HG03575 (cell line): ENCODE data around the gene TTYH3.

ENCODE experiments used
- ATAC-seq: cut with Tn5 transposase; IDR thresholded peaks from one replicate; pipeline ENCODE4 v1.9.1; 2021; ENCODE audit not compliant: unreplicated experiment, insufficient number of reproducible peaks, low FRiP score; ENCODE audit errors: extremely low read depth

Gene TTYH3

DNA sequence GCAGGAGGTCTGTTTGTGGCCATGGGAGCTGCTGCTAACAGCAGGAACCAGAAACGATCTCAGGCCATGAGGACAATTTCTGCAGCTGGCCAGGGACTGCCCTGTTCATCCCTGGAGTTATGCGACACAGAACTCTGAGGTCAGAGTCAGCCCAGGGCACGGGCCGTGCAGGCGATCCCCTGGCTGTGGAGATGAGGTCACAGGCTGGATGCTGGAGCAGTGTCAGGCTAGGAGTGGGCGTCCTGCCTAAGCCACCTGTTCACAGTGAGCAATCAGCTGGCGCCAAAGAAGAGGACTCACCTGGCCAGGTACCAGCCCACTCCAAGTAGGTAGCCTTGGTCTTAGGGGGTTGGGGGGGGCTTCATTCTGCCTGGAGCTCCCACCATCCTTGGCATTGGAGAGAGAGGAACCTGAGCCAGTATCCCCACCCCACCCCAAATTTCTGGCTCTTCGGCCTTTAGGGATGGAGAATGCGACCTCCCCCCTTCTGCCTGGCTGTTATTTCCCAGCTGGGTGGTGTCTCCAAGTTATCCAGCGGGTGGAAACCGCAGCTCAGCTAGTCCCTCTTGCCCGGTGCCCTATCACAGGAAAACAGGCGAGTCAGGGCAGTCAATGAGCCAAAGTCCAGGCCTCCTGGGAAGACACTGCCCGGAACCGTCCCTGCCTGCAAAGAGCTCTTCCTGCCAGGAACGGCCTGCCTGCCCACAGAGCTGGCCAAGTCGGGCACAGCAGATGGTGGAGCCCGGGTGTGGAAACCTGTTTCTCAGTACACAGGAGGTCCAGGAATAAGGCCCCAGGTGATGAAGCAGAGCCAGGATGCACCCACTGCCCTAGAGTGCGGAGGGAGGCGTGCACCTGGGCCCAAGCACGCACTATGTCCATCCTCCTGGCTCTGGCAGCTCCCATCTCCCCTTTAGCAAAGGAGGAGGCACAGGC, 1.8 kb upstream of the TTYH3 start:
- ATAC-seq, result no peak

DNA sequence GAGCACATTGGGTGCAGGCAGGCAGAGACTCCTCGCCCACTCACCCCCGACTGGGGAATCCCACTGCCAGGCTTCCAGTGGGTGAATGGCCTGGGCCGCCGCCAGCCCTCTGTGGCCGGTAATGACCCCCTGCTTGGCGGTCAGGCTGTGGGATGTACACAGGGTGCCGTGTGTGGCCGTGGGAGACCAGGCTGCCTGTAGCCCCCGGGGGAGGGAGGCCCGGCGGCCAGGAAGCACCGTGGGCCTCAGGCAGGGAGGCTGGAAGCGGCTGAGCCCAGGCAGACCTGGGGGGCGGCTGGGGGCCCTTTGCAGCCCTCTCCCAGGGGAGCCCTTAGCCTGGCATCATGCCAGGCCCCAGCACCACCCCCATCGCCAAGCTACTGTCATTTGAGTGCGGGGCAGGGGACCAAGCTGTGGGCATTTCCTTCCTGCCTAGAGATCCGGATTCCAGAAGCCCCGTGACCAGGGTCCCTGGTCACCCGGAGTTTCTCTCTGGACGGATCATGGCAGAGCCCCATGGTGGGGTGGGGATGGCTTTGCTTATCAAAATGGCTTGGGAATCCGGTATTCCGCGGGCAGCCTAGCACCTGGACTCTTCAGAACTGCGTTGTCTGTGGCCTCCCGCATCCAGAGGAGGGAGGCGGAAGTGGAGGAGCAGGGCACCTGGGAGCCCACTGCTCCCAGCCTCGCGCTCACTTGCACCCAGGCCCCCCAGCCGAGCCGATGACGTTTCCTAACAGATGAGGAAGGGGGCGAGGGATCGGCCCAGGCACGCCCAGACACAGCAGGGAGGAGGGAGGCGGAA, 1.1 kb downstream of the TTYH3 start:
- ATAC-seq, result no peak

- ATAC-seq, result no peak
Measured at GRCh38 chr7:2633538-2634266, 1.9 kb downstream of the TTYH3 start.

- no peak for ATAC-seq
Measured at GRCh38 chr7:2634267-2635145, 2.7 kb downstream of the TTYH3 start.

GRCh38 chr7:2635148-2635668, 3.4 kb downstream of the TTYH3 start:
- no peak for ATAC-seq

DNA sequence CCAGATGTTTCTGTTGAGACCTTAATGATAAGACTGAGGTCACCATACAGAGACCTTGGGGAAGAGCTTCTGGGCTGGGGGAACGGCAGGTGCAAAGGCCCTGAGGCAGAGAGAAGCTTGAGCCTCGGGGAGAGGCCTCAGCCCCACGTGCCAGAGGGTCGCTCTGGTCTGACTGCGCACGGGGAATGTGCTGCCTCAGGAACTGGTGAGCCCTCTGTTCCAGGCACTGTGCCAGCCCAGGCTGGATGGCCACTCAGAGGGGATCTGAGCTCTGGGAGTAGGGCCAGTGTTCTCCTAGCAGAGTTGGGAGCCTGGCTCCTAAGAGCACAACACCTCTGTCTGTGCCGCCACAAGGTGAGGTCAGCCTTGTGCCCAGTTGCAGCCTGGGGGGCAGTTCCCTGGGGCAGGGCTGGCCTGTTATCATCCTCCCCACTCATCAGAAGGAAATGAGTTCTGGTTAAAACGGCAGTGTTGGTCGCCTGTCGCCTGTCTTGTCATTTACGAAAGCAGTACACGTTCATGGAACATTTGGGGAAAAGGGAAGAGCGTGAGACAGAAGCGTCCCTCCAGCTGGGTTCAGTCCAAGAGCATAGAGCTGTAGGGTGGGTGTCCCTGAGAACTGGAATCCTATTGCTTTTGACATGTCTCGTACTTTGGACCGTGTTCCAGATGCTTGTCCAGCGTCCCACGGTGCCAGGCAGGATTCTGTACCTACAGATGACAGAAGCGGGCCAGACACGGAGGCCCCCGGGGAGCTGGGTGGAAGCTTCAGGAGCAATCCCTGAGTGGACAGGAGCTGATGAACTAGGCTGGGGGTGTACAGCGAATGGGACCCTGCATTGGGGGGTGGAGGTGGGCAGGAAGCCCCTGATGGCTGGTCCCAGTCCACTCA, 4.3 kb downstream of the TTYH3 start:
- ATAC-seq, result no peak

GRCh38 chr7:2637066-2637471, 5.3 kb downstream of the TTYH3 start:
- ATAC-seq, result no peak

DNA sequence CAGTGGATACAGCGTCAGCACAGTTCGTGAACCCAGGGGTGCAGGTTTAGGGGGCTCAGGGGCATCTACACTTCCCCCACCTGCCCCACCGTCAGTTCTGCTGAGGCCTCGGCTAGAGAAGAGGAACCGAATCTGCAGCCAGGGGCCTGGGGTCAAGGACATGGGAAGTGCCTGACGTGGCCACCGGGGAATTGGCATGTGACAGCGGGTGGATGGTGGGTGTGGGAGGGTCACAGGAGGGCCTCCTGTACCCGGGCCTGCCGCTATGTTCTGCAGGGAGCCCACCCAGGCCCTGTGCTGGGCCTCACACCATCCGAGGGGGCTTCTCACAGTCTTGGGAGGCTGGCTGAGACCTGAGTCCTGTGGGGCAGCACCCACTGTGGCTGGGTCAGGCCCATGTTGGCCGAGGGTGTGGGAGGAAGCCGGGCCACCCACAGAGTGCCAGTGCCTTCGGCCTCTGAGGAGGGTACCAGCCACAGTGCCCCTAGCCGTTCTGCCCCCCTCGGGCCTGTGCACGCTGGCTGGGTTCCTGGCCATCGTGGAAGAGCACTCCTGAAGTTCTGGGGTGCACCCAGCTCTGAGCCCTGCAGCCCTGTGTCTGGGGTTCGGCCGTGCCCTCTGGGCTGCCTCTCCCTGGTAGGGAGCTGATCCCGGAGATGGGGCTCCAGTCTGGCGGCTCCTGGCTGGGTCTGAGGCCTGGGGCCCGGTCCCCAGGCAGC, 5.9 kb downstream of the TTYH3 start:
- no peak for ATAC-seq

DNA sequence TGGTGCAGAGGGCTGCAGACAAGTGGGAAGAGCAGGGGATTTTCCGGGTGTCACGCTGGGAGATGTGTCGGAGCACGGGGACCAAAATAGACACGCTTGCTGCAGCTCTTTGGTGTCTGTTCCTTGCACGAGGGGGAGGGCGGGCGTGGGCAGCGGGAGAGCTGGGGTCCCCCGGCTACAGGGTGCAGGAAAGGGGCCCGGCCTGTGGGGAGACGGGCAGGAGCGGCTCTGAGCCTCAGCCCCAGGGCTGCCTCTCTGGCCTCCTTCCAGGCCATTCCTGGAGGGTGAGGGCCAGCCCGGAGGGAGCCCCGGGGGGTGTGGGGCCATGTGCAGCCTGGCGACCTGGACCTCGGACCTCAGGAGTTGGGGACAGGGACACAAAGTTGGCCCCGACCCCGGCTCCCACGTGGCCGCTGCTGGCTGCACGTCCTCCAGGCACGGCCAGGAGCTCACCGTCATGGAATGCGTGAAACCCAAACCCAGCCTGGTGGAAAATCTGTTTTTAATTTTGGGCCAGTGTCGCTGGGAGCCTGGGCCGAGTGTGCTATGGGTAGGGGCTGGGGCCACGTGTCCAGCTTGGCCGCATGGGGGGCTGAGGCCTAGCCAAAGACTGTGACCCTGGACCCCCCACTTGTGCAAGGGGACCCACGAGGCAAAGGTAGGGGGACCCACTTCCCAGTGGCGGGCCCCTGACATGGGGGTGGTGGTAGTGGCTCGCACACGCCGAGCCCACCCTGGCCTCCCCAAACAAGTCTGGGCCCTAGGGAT, 6.6 kb downstream of the TTYH3 start:
- no peak for ATAC-seq

GRCh38 chr7:2639181-2639681, 7.4 kb downstream of the TTYH3 start:
- no peak for ATAC-seq

- no peak for ATAC-seq
Measured at GRCh38 chr7:2639695-2640481, 8.1 kb downstream of the TTYH3 start.

GRCh38 chr7:2640482-2640830, 8.7 kb downstream of the TTYH3 start:
- no peak for ATAC-seq

- ATAC-seq, result no peak
Measured at GRCh38 chr7:2640846-2641316, 9.1 kb downstream of the TTYH3 start.

DNA sequence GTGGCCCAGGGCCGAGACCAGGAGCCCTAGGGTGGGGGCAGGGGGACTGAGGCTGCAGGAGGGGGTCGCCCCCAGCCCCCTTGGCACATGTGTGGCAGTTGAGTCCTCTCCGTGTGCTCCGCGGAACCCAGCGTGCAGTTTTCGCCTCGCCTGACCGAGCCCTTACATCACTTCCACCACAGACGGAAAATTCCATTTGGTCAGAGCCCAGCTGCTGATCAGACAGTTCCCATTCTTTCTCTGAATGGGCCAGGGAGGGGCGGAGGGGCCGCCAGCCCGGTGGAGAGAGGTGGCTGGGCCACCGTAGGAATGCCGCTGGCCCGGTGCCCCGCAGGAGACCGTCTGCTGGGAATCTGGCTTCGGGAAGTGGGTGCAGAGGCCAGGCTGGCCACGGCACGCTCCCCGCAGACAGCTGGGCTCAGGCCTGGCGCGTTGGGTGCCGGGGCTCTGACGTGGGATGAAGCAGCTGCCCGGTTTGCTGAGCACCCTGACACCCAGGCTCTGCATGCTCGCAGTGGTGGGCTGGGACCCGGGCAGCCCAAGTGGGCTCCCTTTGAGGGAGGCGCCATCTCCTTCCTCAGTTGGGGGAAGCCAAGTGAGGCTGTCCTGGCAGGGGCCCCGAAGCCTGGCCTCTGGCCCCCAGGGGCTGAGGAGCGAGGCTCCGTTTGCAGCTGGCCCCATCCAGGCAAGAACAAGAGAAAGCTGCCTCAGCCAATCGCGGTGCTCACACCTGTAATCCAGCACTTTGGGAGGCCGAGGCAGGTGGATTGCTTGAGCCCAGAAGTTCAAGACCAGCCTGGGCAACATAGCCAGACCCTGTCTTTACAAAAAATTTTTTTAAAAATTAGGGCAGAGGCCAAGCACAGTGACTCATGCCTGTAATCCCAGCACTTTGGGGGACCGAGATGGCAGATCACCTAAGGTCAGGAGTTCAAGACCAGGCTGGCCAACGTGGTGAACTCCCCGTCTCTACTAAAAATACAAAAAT, 9.9 kb downstream of the TTYH3 start:
- no peak for ATAC-seq
